ENCODE results near the gene SLC16A12. TPM values are rescaled to one million over a fixed set of nuclear protein-coding genes. Genes with fewer than 3 reads are reported as not detected.
"Not testable (repeated sequence)": the region's sequence is repeated elsewhere in the genome, so short reads cannot be mapped to it uniquely, and the experiment has no call there.

Gene SLC16A12
- total and polyA plus RNA-seq, 4 donors: 3.2 to 31.2 (median 8.0) TPM

- no peak for DNase-seq (ENCODE audit: low read depth in 4 of 6, low spot score in 6 of 6)
- Histone ChIP-seq H3K27me3 (ENCODE audit: control insufficient read depth, insufficient read depth, low read length) (peaks cover 43% of the 10 kb centered on the region), H3K27ac (ENCODE audit: low read depth, low read length) (no peak overlapping the region)
Observed at GRCh38 chr10:89532476-89532875, 2.9 kb downstream of the SLC16A12 start.

GRCh38 chr10:89531359-89531758, 4.0 kb downstream of the SLC16A12 start:
- Histone ChIP-seq H3K27ac (ENCODE audit: low read depth, low read length) (no peak overlapping the region), H3K9me3 (ENCODE audit: control insufficient read depth, insufficient read depth, low read length) (no peaks in the 10 kb centered on the region), H3K4me3 (ENCODE audit: low read depth, low read length) (no peak overlapping the region), H3K27me3 (ENCODE audit: control insufficient read depth, insufficient read depth, low read length) (peaks cover 41% of the 10 kb centered on the region), H3K4me1 (ENCODE audit: control insufficient read depth, insufficient read depth, low read length) (peaks cover 18% of the 10 kb centered on the region), H3K36me3 (ENCODE audit: control insufficient read depth, insufficient read depth, low read length) (no peaks in the 10 kb centered on the region)
- WGBS (ENCODE audit: insufficient coverage): 94% methylated on average over 2 of the region's 3 CpGs
- no peak for DNase-seq (ENCODE audit: low read depth in 4 of 6, low spot score in 6 of 6)

More at GRCh38 chr10:89532476-89532875, 2.9 kb downstream of the SLC16A12 start:
- WGBS (ENCODE audit: insufficient coverage): 50% methylated on average over 1 of the region's 3 CpGs
- Histone ChIP-seq H3K4me3 (ENCODE audit: low read depth, low read length) (no peak overlapping the region), H3K36me3 (ENCODE audit: control insufficient read depth, insufficient read depth, low read length) (no peaks in the 10 kb centered on the region), H3K4me1 (ENCODE audit: control insufficient read depth, insufficient read depth, low read length) (peaks cover 18% of the 10 kb centered on the region), H3K9me3 (ENCODE audit: control insufficient read depth, insufficient read depth, low read length) (no peaks in the 10 kb centered on the region)

GRCh38 chr10:89529711-89530110, 5.7 kb downstream of the SLC16A12 start:
- WGBS (ENCODE audit: insufficient coverage): no CpG with 5 or more reads among the region's 6 CpGs
- H3K27me3 ChIP-seq (ENCODE audit: control insufficient read depth, insufficient read depth, low read length): peaks cover 28% of the 10 kb centered on the region
- H3K27ac ChIP-seq (ENCODE audit: low read depth, low read length); H3K36me3 ChIP-seq (ENCODE audit: control insufficient read depth, insufficient read depth, low read length); DNase-seq (ENCODE audit: low read depth in 4 of 6, low spot score in 6 of 6); H3K4me3 ChIP-seq (ENCODE audit: low read depth, low read length); H3K9me3 ChIP-seq (ENCODE audit: control insufficient read depth, insufficient read depth, low read length); H3K4me1 ChIP-seq (ENCODE audit: control insufficient read depth, insufficient read depth, low read length): not testable (repeated sequence)

GRCh38 chr10:89526358-89526757, 9.0 kb downstream of the SLC16A12 start:
- no peaks in the 10 kb centered on the region for H3K9me3 ChIP-seq (ENCODE audit: control insufficient read depth, insufficient read depth, low read length)
- WGBS (ENCODE audit: insufficient coverage): 93% methylated on average over 3 of the region's 4 CpGs
- peak overlapping the region; percentile 25 for H3K27ac ChIP-seq (ENCODE audit: low read depth, low read length)
- no peaks in the 10 kb centered on the region for H3K4me1 ChIP-seq (ENCODE audit: control insufficient read depth, insufficient read depth, low read length)
- H3K36me3 ChIP-seq (ENCODE audit: control insufficient read depth, insufficient read depth, low read length): no peaks in the 10 kb centered on the region
- no peak for DNase-seq (ENCODE audit: low read depth in 4 of 6, low spot score in 6 of 6)
- no peaks in the 10 kb centered on the region for H3K27me3 ChIP-seq (ENCODE audit: control insufficient read depth, insufficient read depth, low read length)
- H3K4me3 ChIP-seq (ENCODE audit: low read depth, low read length): no peak overlapping the region

GRCh38 chr10:89525556-89525955, 9.8 kb downstream of the SLC16A12 start:
- H3K27ac ChIP-seq (ENCODE audit: low read depth, low read length): no peak overlapping the region
- no peaks in the 10 kb centered on the region for H3K9me3 ChIP-seq (ENCODE audit: control insufficient read depth, insufficient read depth, low read length)
- whole genome bisulfite sequencing (ENCODE audit: insufficient coverage): no CpG with 5 or more reads among the region's 5 CpGs
- H3K4me1 ChIP-seq (ENCODE audit: control insufficient read depth, insufficient read depth, low read length): no peaks in the 10 kb centered on the region
- H3K27me3 ChIP-seq (ENCODE audit: control insufficient read depth, insufficient read depth, low read length): no peaks in the 10 kb centered on the region
- no peak for DNase-seq (ENCODE audit: low read depth in 4 of 6, low spot score in 6 of 6)
- no peaks in the 10 kb centered on the region for H3K36me3 ChIP-seq (ENCODE audit: control insufficient read depth, insufficient read depth, low read length)
- no peak overlapping the region for H3K4me3 ChIP-seq (ENCODE audit: low read depth, low read length)

DNA sequence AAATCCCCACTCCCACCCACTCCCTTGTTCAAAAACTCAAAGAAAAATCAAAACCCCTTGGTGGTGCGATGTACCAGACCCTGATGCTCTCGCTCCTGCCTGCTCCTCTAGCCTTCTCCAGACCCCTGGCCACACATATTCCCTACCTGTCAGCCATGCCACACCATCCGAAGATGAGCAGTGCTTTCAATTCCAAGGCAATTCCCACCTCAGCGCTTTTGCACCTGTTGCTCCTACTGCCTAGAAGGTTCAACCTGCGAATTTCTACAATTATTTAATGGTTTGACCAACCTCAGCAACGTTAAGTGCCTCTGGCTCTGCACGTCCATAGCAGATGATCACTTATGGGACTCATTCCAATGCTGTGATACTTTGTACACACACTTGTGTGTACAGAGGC, 11.1 kb downstream of the SLC16A12 start:
- no peaks in the 10 kb centered on the region for H3K9me3 ChIP-seq (ENCODE audit: control insufficient read depth, insufficient read depth, low read length)
- DNase-seq (ENCODE audit: low read depth in 4 of 6, low spot score in 6 of 6): no peak
- 77% methylated on average over 7 of the region's 7 CpGs for WGBS (ENCODE audit: insufficient coverage)
- H3K36me3 ChIP-seq (ENCODE audit: control insufficient read depth, insufficient read depth, low read length): no peaks in the 10 kb centered on the region
- no peaks in the 10 kb centered on the region for H3K27me3 ChIP-seq (ENCODE audit: control insufficient read depth, insufficient read depth, low read length)
- no peak overlapping the region for H3K4me3 ChIP-seq (ENCODE audit: low read depth, low read length)
- no peak overlapping the region for H3K27ac ChIP-seq (ENCODE audit: low read depth, low read length)
- H3K4me1 ChIP-seq (ENCODE audit: control insufficient read depth, insufficient read depth, low read length): no peaks in the 10 kb centered on the region

DNA sequence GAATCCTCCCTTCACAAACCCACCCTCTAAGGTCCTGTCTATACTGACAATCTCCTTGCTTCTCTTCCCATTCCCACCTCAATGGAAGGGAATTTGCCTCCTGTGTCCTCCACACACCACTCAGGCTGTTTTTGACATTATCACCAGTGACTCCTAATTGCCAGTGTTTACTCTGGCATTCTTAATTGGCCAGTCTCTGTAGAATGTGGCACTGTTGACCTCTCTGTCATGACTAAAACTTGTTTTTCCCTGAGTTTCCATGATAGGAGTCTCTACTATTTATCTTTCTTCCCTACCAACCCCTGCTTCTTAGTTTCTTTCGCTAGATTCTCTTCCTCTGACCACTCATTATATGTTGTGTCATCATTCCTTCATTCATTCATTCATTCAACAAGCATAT, 12.1 kb downstream of the SLC16A12 start:
- H3K4me1 ChIP-seq (ENCODE audit: control insufficient read depth, insufficient read depth, low read length): peaks cover 1% of the 10 kb centered on the region
- 100% methylated on average over 1 of the region's 1 CpG for WGBS (ENCODE audit: insufficient coverage)
- DNase-seq (ENCODE audit: low read depth in 4 of 6, low spot score in 6 of 6): no peak
- no peak overlapping the region for H3K27ac ChIP-seq (ENCODE audit: low read depth, low read length)
- no peaks in the 10 kb centered on the region for H3K36me3 ChIP-seq (ENCODE audit: control insufficient read depth, insufficient read depth, low read length)
- H3K27me3 ChIP-seq (ENCODE audit: control insufficient read depth, insufficient read depth, low read length): no peaks in the 10 kb centered on the region
- no peak overlapping the region for H3K4me3 ChIP-seq (ENCODE audit: low read depth, low read length)
- H3K9me3 ChIP-seq (ENCODE audit: control insufficient read depth, insufficient read depth, low read length): no peaks in the 10 kb centered on the region

- Histone ChIP-seq H3K36me3 (ENCODE audit: control insufficient read depth, insufficient read depth, low read length) (no peaks in the 10 kb centered on the region), H3K27ac (ENCODE audit: low read depth, low read length) (no peak overlapping the region), H3K4me3 (ENCODE audit: low read depth, low read length) (no peak overlapping the region), H3K27me3 (ENCODE audit: control insufficient read depth, insufficient read depth, low read length) (no peaks in the 10 kb centered on the region), H3K4me1 (ENCODE audit: control insufficient read depth, insufficient read depth, low read length) (peaks cover 6% of the 10 kb centered on the region), H3K9me3 (ENCODE audit: control insufficient read depth, insufficient read depth, low read length) (no peaks in the 10 kb centered on the region)
- no CpG with 5 or more reads among the region's 1 CpG for WGBS (ENCODE audit: insufficient coverage)
- no peak for DNase-seq (ENCODE audit: low read depth in 4 of 6, low spot score in 6 of 6)
Observed at GRCh38 chr10:89522463-89522862, 12.9 kb downstream of the SLC16A12 start.

GRCh38 chr10:89521368-89521767, 14.0 kb downstream of the SLC16A12 start:
- no peak overlapping the region for H3K4me3 ChIP-seq (ENCODE audit: low read depth, low read length)
- no peaks in the 10 kb centered on the region for H3K27me3 ChIP-seq (ENCODE audit: control insufficient read depth, insufficient read depth, low read length)

GRCh38 chr10:89520706-89521105, 14.7 kb downstream of the SLC16A12 start:
- H3K4me3 ChIP-seq (ENCODE audit: low read depth, low read length): no peak overlapping the region
- no peak for DNase-seq (ENCODE audit: low read depth in 4 of 6, low spot score in 6 of 6)
- peak overlapping the region; percentile 85 for H3K27ac ChIP-seq (ENCODE audit: low read depth, low read length)
- WGBS (ENCODE audit: insufficient coverage): no CpG with 5 or more reads among the region's 1 CpG
- no peaks in the 10 kb centered on the region for H3K9me3 ChIP-seq (ENCODE audit: control insufficient read depth, insufficient read depth, low read length)
- H3K4me1 ChIP-seq (ENCODE audit: control insufficient read depth, insufficient read depth, low read length): peaks cover 9% of the 10 kb centered on the region
- H3K36me3 ChIP-seq (ENCODE audit: control insufficient read depth, insufficient read depth, low read length): no peaks in the 10 kb centered on the region
- no peaks in the 10 kb centered on the region for H3K27me3 ChIP-seq (ENCODE audit: control insufficient read depth, insufficient read depth, low read length)

More at GRCh38 chr10:89521368-89521767, 14.0 kb downstream of the SLC16A12 start:
- H3K9me3 ChIP-seq (ENCODE audit: control insufficient read depth, insufficient read depth, low read length): no peaks in the 10 kb centered on the region
- 100% methylated on average over 1 of the region's 2 CpGs for WGBS (ENCODE audit: insufficient coverage)
- peaks cover 9% of the 10 kb centered on the region for H3K4me1 ChIP-seq (ENCODE audit: control insufficient read depth, insufficient read depth, low read length)
- peak overlapping the region; percentile 85 for H3K27ac ChIP-seq (ENCODE audit: low read depth, low read length)
- DNase-seq (ENCODE audit: low read depth in 4 of 6, low spot score in 6 of 6): peak in 1 of 6 donors; percentile 43
- H3K36me3 ChIP-seq (ENCODE audit: control insufficient read depth, insufficient read depth, low read length): no peaks in the 10 kb centered on the region
